ENCODE measurements around the gene VPS13A. TPM values are rescaled to one million over a fixed set of nuclear protein-coding genes. Genes with fewer than 3 reads are reported as not detected.
"Not testable (repeated sequence)": the region's sequence is repeated elsewhere in the genome, so short reads cannot be mapped to it uniquely, and the experiment has no call there.

The VPS13A gene
- total RNA-seq, 1 donor from 2014 or later = 19.5 TPM

DNA sequence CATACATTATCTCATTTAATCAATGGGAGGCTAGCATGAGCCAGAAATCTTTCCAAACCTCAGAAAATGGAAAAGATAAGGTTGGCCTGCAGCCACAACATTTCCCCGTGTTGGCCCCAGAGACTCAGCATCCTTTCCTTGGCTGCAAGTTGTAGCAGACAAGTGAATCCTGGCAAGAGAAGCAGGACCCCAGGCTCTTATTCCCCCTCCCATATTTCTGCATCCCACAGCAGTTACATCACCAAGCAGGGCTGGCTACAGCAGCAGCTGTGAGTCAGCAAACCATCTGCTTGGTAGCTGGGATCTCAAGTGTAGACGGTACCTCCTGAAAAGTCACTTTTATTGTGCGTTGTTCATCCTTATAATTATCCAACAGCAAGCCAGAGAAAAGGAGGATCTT lies 258.4 kb downstream of the VPS13A start:
- H3K36me3 ChIP-seq (ENCODE audit: control insufficient read depth, insufficient read depth, low read length) = no peaks in the 10 kb centered on the region
- H3K27me3 ChIP-seq (ENCODE audit: control insufficient read depth, insufficient read depth, low read length) = no peaks in the 10 kb centered on the region
- TF ChIP-seq, protein P1, sequence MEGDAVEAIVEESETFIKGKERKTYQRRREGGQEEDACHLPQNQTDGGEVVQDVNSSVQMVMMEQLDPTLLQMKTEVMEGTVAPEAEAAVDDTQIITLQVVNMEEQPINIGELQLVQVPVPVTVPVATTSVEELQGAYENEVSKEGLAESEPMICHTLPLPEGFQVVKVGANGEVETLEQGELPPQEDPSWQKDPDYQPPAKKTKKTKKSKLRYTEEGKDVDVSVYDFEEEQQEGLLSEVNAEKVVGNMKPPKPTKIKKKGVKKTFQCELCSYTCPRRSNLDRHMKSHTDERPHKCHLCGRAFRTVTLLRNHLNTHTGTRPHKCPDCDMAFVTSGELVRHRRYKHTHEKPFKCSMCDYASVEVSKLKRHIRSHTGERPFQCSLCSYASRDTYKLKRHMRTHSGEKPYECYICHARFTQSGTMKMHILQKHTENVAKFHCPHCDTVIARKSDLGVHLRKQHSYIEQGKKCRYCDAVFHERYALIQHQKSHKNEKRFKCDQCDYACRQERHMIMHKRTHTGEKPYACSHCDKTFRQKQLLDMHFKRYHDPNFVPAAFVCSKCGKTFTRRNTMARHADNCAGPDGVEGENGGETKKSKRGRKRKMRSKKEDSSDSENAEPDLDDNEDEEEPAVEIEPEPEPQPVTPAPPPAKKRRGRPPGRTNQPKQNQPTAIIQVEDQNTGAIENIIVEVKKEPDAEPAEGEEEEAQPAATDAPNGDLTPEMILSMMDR (IDR thresholded peaks at IDR 0.05; ENCODE audit: insufficient read depth, low read length, severe bottlenecking) = no peak
- H3K4me3 ChIP-seq (ENCODE audit: low read depth, low read length) = no peak overlapping the region
- no peak for FAIRE-seq
- no peak for DNase-seq (ENCODE audit: low read depth)

DNA sequence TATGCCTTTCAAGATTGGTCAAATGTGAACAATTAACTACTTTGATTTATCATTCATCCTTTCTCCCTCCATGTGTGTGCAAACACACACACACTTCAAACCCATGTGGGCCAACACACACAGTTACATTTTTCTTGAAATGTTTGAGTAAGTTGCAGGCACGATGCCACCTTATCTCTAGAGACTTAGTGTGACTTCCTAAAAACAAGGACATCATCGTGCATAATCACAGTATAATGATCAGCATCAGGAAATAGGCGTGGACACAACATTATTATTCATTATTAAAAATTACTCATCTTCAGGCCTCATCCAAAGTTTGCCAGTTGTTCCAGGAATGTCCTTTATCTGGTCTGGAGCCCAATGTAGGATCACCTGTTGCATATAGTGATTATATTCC lies 261.3 kb downstream of the VPS13A start:
- TF ChIP-seq, protein P1 (IDR thresholded peaks at IDR 0.05; ENCODE audit: insufficient read depth, low read length, severe bottlenecking) = no peak

DNA sequence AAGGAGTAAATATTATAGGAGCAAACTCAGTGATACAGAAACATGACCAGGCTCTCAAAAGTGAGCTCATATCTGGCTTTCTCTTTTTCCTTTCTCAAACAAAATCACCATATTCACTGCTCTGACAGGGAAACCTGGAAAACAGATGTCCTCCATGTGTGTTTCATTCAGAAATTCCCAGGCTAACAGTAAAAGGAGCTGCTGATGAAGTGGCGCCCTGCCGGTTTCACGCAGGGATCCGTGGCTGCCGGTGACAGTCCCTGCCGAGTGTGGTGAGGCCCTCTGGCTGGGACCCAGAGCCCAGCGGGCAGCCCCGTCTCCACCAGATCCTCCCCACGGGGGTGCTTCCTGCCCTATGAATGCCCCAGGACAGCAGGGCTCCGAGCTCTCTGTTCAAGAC lies 262.7 kb downstream of the VPS13A start:
- DNase-seq (ENCODE audit: low read depth) (no peak), FAIRE-seq (no peak)

More for the DNA sequence above, 261.3 kb downstream of the VPS13A start:
- Histone ChIP-seq H3K4me3 (ENCODE audit: low read depth, low read length) (no peak overlapping the region), H3K36me3 (ENCODE audit: control insufficient read depth, insufficient read depth, low read length) (no peaks in the 10 kb centered on the region), H3K27me3 (ENCODE audit: control insufficient read depth, insufficient read depth, low read length) (no peaks in the 10 kb centered on the region)
- FAIRE-seq = no peak
- DNase-seq (ENCODE audit: low read depth) = no peak

DNA sequence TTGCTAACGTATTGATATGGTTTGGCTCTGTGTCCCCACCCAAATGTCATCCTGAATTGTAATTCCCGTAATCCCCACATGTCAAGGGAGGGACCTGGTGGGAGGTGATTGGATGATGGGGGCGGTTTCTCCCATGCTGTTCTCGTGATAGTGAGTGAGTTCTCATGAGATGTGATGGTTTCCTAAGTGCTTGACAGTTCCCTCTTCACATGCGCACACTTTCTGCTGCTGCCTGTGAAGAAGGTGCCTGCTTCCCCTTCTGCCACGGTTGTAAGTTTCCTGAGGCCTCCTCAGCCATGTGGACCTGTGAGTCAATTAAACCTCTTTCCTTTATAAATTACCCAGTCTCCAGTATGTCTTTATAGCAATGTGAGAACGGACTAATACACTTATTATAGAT lies 263.8 kb downstream of the VPS13A start:
- not testable (repeated sequence) for DNase-seq (ENCODE audit: low read depth); H3K36me3 ChIP-seq (ENCODE audit: control insufficient read depth, insufficient read depth, low read length); H3K27me3 ChIP-seq (ENCODE audit: control insufficient read depth, insufficient read depth, low read length); FAIRE-seq; H3K4me3 ChIP-seq (ENCODE audit: low read depth, low read length)

More for the DNA sequence above, 262.7 kb downstream of the VPS13A start:
- Histone ChIP-seq H3K27me3 (ENCODE audit: control insufficient read depth, insufficient read depth, low read length) (no peaks in the 10 kb centered on the region), H3K36me3 (ENCODE audit: control insufficient read depth, insufficient read depth, low read length) (no peaks in the 10 kb centered on the region), H3K4me3 (ENCODE audit: low read depth, low read length) (no peak overlapping the region)
- TF ChIP-seq, protein P1 (IDR thresholded peaks at IDR 0.05; ENCODE audit: insufficient read depth, low read length, severe bottlenecking) = no peak

DNA sequence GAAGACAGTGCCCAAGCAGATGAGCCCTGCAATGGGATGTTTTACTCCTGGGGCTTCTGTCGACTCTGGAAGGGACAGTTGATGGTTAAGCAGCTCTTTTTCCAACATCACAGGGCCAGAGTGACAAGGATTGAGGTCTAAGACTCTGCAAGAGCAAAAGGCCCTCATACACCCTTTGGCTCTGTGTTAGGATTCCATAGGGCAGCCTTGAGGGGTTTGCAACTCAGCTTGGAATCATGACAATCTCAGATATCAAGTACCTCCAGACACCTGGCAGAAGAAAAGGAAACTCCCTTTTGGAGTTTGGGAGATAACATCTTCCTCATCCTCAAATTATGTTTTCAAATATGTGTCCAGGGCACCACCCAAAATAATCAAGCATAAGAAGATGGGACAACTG lies 265.1 kb downstream of the VPS13A start:
- no peaks in the 10 kb centered on the region for H3K36me3 ChIP-seq (ENCODE audit: control insufficient read depth, insufficient read depth, low read length)
- DNase-seq (ENCODE audit: low read depth) (no peak), FAIRE-seq (no peak)
- TF ChIP-seq, protein P1 (IDR thresholded peaks at IDR 0.05; ENCODE audit: insufficient read depth, low read length, severe bottlenecking) = no peak
- H3K27me3 ChIP-seq (ENCODE audit: control insufficient read depth, insufficient read depth, low read length) = no peaks in the 10 kb centered on the region
- no peak overlapping the region for H3K4me3 ChIP-seq (ENCODE audit: low read depth, low read length)

DNA sequence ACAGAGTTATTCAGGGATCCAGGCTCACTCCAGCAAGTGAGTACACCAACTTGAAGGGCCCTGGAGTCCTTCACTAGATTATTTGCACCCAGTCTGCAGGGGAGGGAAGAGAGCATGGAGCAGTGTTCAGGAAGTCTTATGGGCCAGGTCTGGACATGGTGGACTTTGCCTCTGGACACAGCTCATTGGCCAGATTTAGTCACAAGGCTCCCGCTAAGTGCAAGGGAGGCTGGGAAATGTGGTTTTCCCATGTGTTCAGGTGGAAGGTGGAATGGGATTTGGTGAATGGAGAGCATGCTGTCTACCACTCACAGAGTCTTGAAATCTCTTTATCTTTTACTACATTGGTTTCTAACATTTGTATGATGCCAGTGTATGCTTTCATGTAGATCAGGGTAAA lies 270.3 kb downstream of the VPS13A start:
- FAIRE-seq (no peak), DNase-seq (ENCODE audit: low read depth) (no peak)
- TF ChIP-seq, protein P1 (IDR thresholded peaks at IDR 0.05; ENCODE audit: insufficient read depth, low read length, severe bottlenecking) = no peak
- Histone ChIP-seq H3K27me3 (ENCODE audit: control insufficient read depth, insufficient read depth, low read length) (no peaks in the 10 kb centered on the region), H3K4me3 (ENCODE audit: low read depth, low read length) (no peak overlapping the region), H3K36me3 (ENCODE audit: control insufficient read depth, insufficient read depth, low read length) (no peaks in the 10 kb centered on the region)

Measured in bronchial epithelial cell (primary cell).